B cell (primary cell): Measurements from ENCODE around the gene THRA. TPM values are rescaled to one million over a fixed set of nuclear protein-coding genes. Genes with fewer than 3 reads are reported as not detected.
"Not testable (repeated sequence)": the region's sequence is repeated elsewhere in the genome, so short reads cannot be mapped to it uniquely, and the experiment has no call there.

Source experiments
- ATAC-seq: fragments of 200-7000 bp; cut with Tn5 transposase; one replicate; pipeline ENCODE4 v1.10.0; 2021; ENCODE audit warnings: low read depth, mild to moderate bottlenecking, moderate number of reproducible peaks, moderate library complexity
- CTCF ChIA-PET: fragments of 350-600 bp; sonication (Branson Sonifier 250); formaldehyde crosslinking; loops from one replicate; lab custom pipeline; 2021; ENCODE audit warnings: antibody characterized with exemption, inconsistent platforms; lab: Charles Lee
- POLR2A ChIA-PET: fragments of 350-600 bp; sonication (Branson Sonifier 250); formaldehyde crosslinking; loops from one replicate; lab custom pipeline; 2021; ENCODE audit warnings: antibody characterized with exemption; lab: Charles Lee
- DNase-seq: peaks from one replicate; pipeline ENCODE4 v3.0.0; 2013
- H2AFZ ChIP-seq: 2 replicates; pipeline ENCODE4 v1.6.1; 2012; ENCODE audit warnings: mild to moderate bottlenecking, low read depth, low read length; ENCODE audit not compliant: insufficient read depth, poor library complexity, severe bottlenecking
- H3K27ac ChIP-seq, 2 donors: 1 replicate in 1 of 2; 2 replicates in 1 of 2; pipeline ENCODE4 v1.5.1; 2012 to 2013; ENCODE audit warnings: low read length in 2 of 2, mild to moderate bottlenecking in 2 of 2, moderate library complexity in 1 of 2
- H3K27me3 ChIP-seq, 4 experiments: fragments of 200-600 bp in 1 of 4; sonication (generic) in 1 of 4; replicated peaks in 1 of 4; 1 replicate in 2 of 4; 2 replicates in 2 of 4; pipeline versions ENCODE4 v1.6.1 to v1.7.0; 2013 to 2016; ENCODE audit warnings: low read length in 3 of 4, mild to moderate bottlenecking in 2 of 4, mixed read lengths in 1 of 4, moderate library complexity in 1 of 4; ENCODE audit not compliant: insufficient read depth in 4 of 4, control insufficient read depth in 3 of 4; ENCODE audit errors: control extremely low read depth in 1 of 4
- H3K36me3 ChIP-seq, 2 experiments: replicated peaks in 1 of 2; 1 replicate in 1 of 2; 2 replicates in 1 of 2; pipeline versions ENCODE4 v1.6.1 to v1.7.1; 2013; ENCODE audit warnings: low read length in 1 of 2; ENCODE audit not compliant: insufficient read depth in 2 of 2, control insufficient read depth in 1 of 2; ENCODE audit errors: control extremely low read depth in 1 of 2, extremely low read depth in 1 of 2
- H3K4me1 ChIP-seq, 2 donors: fragments of 200-600 bp in 1 of 2; sonication (generic) in 1 of 2; 1 replicate in 1 of 2; 2 replicates in 1 of 2; pipeline versions ENCODE4 v1.5.1 to v1.6.1; 2013 to 2017; ENCODE audit warnings: low read length in 2 of 2; ENCODE audit not compliant: control insufficient read depth in 2 of 2, insufficient read depth in 2 of 2
- H3K4me2 ChIP-seq: replicated peaks from 2 replicates; pipeline ENCODE3; 2012; ENCODE audit warnings: mild to moderate bottlenecking, low read depth, low read length; ENCODE audit not compliant: poor library complexity, severe bottlenecking
- H3K4me3 ChIP-seq, 5 experiments: fragments of 200-600 bp in 1 of 5; sonication (generic) in 1 of 5; 1 replicate in 3 of 5; 2 replicates in 2 of 5; pipeline versions ENCODE4 v1.5.1 to v1.7.0; 2011 to 2016; ENCODE audit warnings: low read length in 4 of 5, mild to moderate bottlenecking in 4 of 5, low read depth in 2 of 5, control low read depth in 1 of 5, moderate library complexity in 1 of 5; ENCODE audit not compliant: insufficient read depth in 1 of 5; ENCODE audit errors: control extremely low read depth in 1 of 5, extremely low read depth in 1 of 5
- H3K79me2 ChIP-seq: fragments of 200-600 bp; sonication (generic); one replicate; pipeline ENCODE4 v1.6.0; 2016; ENCODE audit warnings: low read length; ENCODE audit not compliant: control insufficient read depth, insufficient read depth
- H3K9ac ChIP-seq: fragments of 200-600 bp; sonication (generic); 2 replicates; pipeline ENCODE4 v1.6.1; 2017; ENCODE audit warnings: mild to moderate bottlenecking, low read length, moderate library complexity
- H3K9me3 ChIP-seq, 3 donors: one replicate each; pipeline versions ENCODE4 v1.6.1 to v1.7.1; 2013; ENCODE audit warnings: low read length in 2 of 3; ENCODE audit not compliant: control insufficient read depth in 2 of 3, insufficient read depth in 1 of 3; ENCODE audit errors: control extremely low read depth in 1 of 3
- H4K20me1 ChIP-seq: 2 replicates; pipeline ENCODE4 v1.6.0; 2012; ENCODE audit warnings: mild to moderate bottlenecking, low read length; ENCODE audit not compliant: insufficient read depth, control insufficient read depth, poor library complexity, severe bottlenecking
- H3K27ac Mint-ChIP-seq: one replicate; pipeline ENCODE4 v1.8.0; 2021; ENCODE audit warnings: mixed read lengths
- H3K27me3 Mint-ChIP-seq: one replicate; pipeline ENCODE4 v1.8.0; 2021; ENCODE audit warnings: mixed read lengths
- H3K4me1 Mint-ChIP-seq: one replicate; pipeline ENCODE4 v1.8.0; 2021; ENCODE audit warnings: mixed read lengths
- H3K4me3 Mint-ChIP-seq: one replicate; pipeline ENCODE4 v1.8.0; 2021; ENCODE audit warnings: mixed read lengths
- H3K9me3 Mint-ChIP-seq: one replicate; pipeline ENCODE4 v1.8.0; 2022; ENCODE audit warnings: mixed read lengths; ENCODE audit not compliant: insufficient read depth
- EZH2 ChIP-seq: IDR thresholded peaks from 2 replicates; pipeline ENCODE4 v1.6.1; 2012; ENCODE audit warnings: borderline replicate concordance, low read depth, mild to moderate bottlenecking, moderate library complexity, low read length; ENCODE audit not compliant: insufficient read depth, poor library complexity, severe bottlenecking
- WGBS: methylation state at CpG from one replicate; pipeline ENCODE4 v1.1.5; 2013; ENCODE audit warnings: missing lambda C conversion rate; ENCODE audit not compliant: insufficient coverage; 5-methylcytosine and 5-hydroxymethylcytosine counted together
- intact Hi-C: fragments of 100-400 bp; cut with micrococcal nuclease; formaldehyde crosslinking; loops from one replicate; pipeline ENCODE4 v1.10.0; 2022
- polyA plus RNA-seq: library from polyadenylated mRNA; depleted of rRNA; stranded (reverse); fragments of >200 nt; gene quantifications from 2 replicates; pipeline ENCODE4 v1.2.3, GENCODE V29; 2012
- total RNA-seq, 2 donors: library from RNA; stranded (reverse); fragments of 120-200 nt in 1 of 2; gene quantifications; 1 replicate in 1 of 2; 2 replicates in 1 of 2; pipeline versions ENCODE4 v1.2.3 to v1.2.4, GENCODE V29; 2013 to 2022
- TF ChIP-seq, protein P1 (sequence below): fragments of 200-600 bp; IDR thresholded peaks from one replicate; pipeline ENCODE4 v1.8.0; 2022; ENCODE audit warnings: antibody characterized with exemption, mild to moderate bottlenecking

THRA gene
- total and polyA plus RNA-seq, 2 donors (not counting 1 experiment from before 2014, with no cell fraction given), result 8.0 to 17.1 TPM

DNA sequence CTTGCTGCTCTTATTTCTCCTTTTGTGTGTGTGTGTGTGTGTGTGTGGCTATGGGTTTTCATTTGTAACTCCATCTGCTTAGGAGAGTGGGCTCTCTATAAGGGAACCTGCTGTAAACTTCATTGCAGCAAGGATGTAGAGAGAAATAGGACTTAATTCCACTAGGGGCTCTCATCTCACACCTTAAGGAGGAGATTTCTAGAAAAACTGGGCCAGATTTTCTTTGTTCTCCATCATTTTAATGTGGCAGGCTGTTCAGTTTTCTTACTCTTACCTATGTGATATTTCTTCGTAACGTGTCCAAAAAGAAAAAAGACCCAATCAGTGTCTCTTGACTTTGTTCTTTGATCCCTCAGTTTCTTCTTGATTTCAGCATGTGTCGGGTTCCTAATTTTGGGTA lies 73.1 kb downstream of the THRA start:
- ChIA-PET POLR2A (no interaction called here), CTCF (interaction anchor here (1.5 to 5.0 kb wide), 2 partner anchors 12 to 23 kb away, joined by 4 to 43 read pairs; partner anchors contain the start of gene MSL1)
- H3K9ac ChIP-seq, result no peak overlapping the region
- peaks cover 0 to 52% of the 10 kb centered on the region in 2 experiments for H3K36me3 ChIP-seq
- TF ChIP-seq EZH2, result no peak
- TF ChIP-seq, protein P1, sequence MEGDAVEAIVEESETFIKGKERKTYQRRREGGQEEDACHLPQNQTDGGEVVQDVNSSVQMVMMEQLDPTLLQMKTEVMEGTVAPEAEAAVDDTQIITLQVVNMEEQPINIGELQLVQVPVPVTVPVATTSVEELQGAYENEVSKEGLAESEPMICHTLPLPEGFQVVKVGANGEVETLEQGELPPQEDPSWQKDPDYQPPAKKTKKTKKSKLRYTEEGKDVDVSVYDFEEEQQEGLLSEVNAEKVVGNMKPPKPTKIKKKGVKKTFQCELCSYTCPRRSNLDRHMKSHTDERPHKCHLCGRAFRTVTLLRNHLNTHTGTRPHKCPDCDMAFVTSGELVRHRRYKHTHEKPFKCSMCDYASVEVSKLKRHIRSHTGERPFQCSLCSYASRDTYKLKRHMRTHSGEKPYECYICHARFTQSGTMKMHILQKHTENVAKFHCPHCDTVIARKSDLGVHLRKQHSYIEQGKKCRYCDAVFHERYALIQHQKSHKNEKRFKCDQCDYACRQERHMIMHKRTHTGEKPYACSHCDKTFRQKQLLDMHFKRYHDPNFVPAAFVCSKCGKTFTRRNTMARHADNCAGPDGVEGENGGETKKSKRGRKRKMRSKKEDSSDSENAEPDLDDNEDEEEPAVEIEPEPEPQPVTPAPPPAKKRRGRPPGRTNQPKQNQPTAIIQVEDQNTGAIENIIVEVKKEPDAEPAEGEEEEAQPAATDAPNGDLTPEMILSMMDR, result no peak
- H3K4me1 Mint-ChIP-seq, result peaks cover 9% of the 10 kb centered on the region
- H4K20me1 ChIP-seq, result no peaks in the 10 kb centered on the region
- 100% methylated on average over 3 of the region's 3 CpGs for WGBS
- H3K27me3 ChIP-seq, result no peaks in the 10 kb centered on the region
- intact Hi-C loops, result no loop called here
- peaks cover 9 to 14% of the 10 kb centered on the region in 2 donors for H3K4me1 ChIP-seq
- H3K4me3 ChIP-seq, result no peak overlapping the region
- H3K9me3 ChIP-seq, result no peaks in the 10 kb centered on the region
- no peaks in the 10 kb centered on the region for H3K9me3 Mint-ChIP-seq
- no peak overlapping the region for H3K4me3 Mint-ChIP-seq
- ATAC-seq (no peak), DNase-seq (no peak)
- H2AFZ ChIP-seq, result no peak overlapping the region
- no peak overlapping the region for H3K27ac Mint-ChIP-seq
- no peaks in the 10 kb centered on the region for H3K27me3 Mint-ChIP-seq
- no peak overlapping the region for H3K4me2 ChIP-seq
- peaks cover 39% of the 10 kb centered on the region for H3K79me2 ChIP-seq
- no peak overlapping the region for H3K27ac ChIP-seq

DNA sequence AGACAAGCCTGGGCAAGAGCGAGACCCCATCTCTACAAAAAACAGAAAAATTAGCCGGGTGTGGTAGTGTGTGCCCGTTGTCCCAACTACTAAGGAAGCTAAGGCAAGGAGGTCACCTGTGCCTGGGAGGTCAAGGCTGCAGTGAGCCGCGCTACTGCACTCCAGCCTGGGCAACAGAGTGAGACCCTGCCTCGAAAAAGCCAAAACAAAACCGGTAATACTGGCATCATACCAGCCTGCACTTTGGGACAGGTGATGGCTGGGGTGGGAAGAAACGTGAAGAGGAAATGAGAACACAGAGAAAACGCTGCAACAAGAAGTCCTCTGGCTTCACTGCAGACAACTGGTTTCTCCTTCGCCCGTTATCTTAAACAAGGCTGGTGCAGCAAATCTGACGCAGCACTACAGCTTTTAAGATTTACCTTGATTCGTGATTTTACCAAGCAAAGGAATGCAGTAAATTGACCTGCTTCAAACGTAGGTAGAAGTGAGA lies 76.8 kb downstream of the THRA start:
- Histone ChIP-seq H3K4me3 (peak overlapping the region; percentile 74 to 93 (median 84)), H4K20me1 (no peaks in the 10 kb centered on the region), H3K9ac (peak overlapping the region; percentile 96), H2AFZ (peak overlapping the region; percentile 93), H3K79me2 (peaks cover 63% of the 10 kb centered on the region), H3K27me3 (no peaks in the 10 kb centered on the region), H3K36me3 (peaks cover 5 to 43% of the 10 kb centered on the region in 2 experiments), H3K4me2 (peak overlapping the region; percentile 85), H3K4me1 (peaks cover 19 to 24% of the 10 kb centered on the region in 2 donors), H3K9me3 (no peaks in the 10 kb centered on the region), H3K27ac (peak overlapping the region; percentile 94 to 95)
- Mint-ChIP-seq H3K4me3 (peak overlapping the region; percentile 94), H3K4me1 (peaks cover 23% of the 10 kb centered on the region), H3K27ac (peak overlapping the region; percentile 98), H3K27me3 (no peaks in the 10 kb centered on the region), H3K9me3 (no peaks in the 10 kb centered on the region)
- ChIA-PET POLR2A (interaction anchor here (0.6 to 3.6 kb wide), 15 partner anchors 11 to 421 kb away, joined by 3 to 56 read pairs (median 5); partner anchors contain the start of genes MSL1 and NR1D1), CTCF (interaction anchor here (1.0 to 5.0 kb wide), 12 partner anchors 16 to 172 kb away, joined by 3 to 43 read pairs (median 5); partner anchors contain the start of genes MSL1 and NR1D1)
- no peak for TF ChIP-seq EZH2
- TF ChIP-seq, protein P1, result no peak
- ATAC-seq, result peak; percentile 1
- 12% methylated on average over 11 of the region's 14 CpGs for WGBS
- DNase-seq, result no peak
- intact Hi-C loops, result loop anchor here (1.0 to 2.0 kb wide), 6 partner anchors 17 to 80 kb away; partner anchors contain the start of genes RAPGEFL1 and WIPF2

DNA sequence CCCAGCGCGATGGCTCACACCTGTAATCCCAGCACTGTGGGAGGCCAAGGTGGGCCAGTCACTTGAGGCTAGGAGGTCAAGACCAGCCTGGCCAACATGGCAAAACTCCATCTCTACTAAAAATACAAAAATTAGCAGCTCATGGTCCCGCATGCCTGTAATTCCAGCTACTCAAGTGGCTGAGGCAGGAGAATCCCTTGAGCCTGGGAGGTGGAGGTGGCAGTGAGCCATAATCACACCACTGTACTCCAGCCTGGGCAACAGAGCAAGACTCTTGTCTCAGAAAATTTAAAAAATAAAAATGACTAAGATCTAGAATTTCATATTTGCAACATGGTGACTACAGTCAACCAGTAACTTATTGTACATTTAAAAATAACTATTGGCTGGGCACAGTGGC lies 80.4 kb downstream of the THRA start:
- H3K4me1 Mint-ChIP-seq, result peaks cover 41% of the 10 kb centered on the region
- Histone ChIP-seq H3K4me1 (peaks cover 19 to 24% of the 10 kb centered on the region in 2 donors), H3K36me3 (peaks cover 9 to 39% of the 10 kb centered on the region in 2 experiments), H4K20me1 (peaks cover 16% of the 10 kb centered on the region), H3K79me2 (peaks cover 84% of the 10 kb centered on the region)
- ATAC-seq, DNase-seq, H3K27me3 Mint-ChIP-seq, H3K4me2 ChIP-seq, POLR2A ChIA-PET, intact Hi-C loops, H3K4me3 Mint-ChIP-seq, H3K27ac Mint-ChIP-seq, H3K27me3 ChIP-seq, H3K27ac ChIP-seq, H3K9me3 Mint-ChIP-seq, H3K4me3 ChIP-seq, H3K9ac ChIP-seq, H2AFZ ChIP-seq, H3K9me3 ChIP-seq: not testable (repeated sequence)
- WGBS, result 100% methylated on average over 3 of the region's 3 CpGs
- CTCF ChIA-PET, result interaction anchor here (0.7 to 1.1 kb wide), 3 partner anchors 10 to 53 kb away, joined by 3 read pairs; no protein-coding TSS in a partner anchor
